H1 (cell line): ENCODE data around the gene GNB3. TPM values are rescaled to one million over a fixed set of nuclear protein-coding genes. Genes with fewer than 3 reads are reported as not detected.

Experiments used
- ASH2L ChIP-seq: fragments of 200-600, 300-600 bp; sonication (generic); IDR thresholded peaks from one replicate; pipeline ENCODE4 v1.7.1; 2017; ENCODE audit warnings: low read length
- CBX8 ChIP-seq: fragments of 300-800, 300-1000 bp; sonication (generic); IDR thresholded peaks from 2 replicates; pipeline ENCODE4 v1.7.1; 2016; ENCODE audit warnings: low read depth, low read length, borderline replicate concordance
- CHD1 ChIP-seq: IDR thresholded peaks from 2 replicates; pipeline ENCODE4 v1.6.1; 2012; ENCODE audit warnings: low read depth, low read length, improper control_type of control experiment
- FOSL1 ChIP-seq: IDR thresholded peaks from 2 replicates; pipeline ENCODE4 v1.6.1; 2011; ENCODE audit warnings: mild to moderate bottlenecking, low read depth, low read length, moderate library complexity; ENCODE audit not compliant: insufficient read depth
- KDM1A ChIP-seq: fragments of 200-600, 300-600 bp; sonication (generic); IDR thresholded peaks from 2 replicates; pipeline ENCODE4 v1.7.1; 2016; ENCODE audit warnings: mild to moderate bottlenecking, low read length, borderline replicate concordance
- KDM4A ChIP-seq: IDR thresholded peaks from one replicate; pipeline ENCODE4 v1.7.1; 2012; ENCODE audit warnings: low read depth, mild to moderate bottlenecking, moderate library complexity, low read length, inconsistent platforms; ENCODE audit not compliant: severe bottlenecking
- POLR2A ChIP-seq, 2 experiments: IDR thresholded peaks; 1 replicate in 1 of 2; 2 replicates in 1 of 2; pipeline ENCODE4 v1.6.1; 2011; ENCODE audit warnings: low read depth in 2 of 2, low read length in 2 of 2, mild to moderate bottlenecking in 2 of 2; ENCODE audit errors: control extremely low read depth in 1 of 2
- POLR2AphosphoS5 ChIP-seq: IDR thresholded peaks from 2 replicates; pipeline ENCODE4 v1.6.1; 2011; ENCODE audit warnings: low read depth, low read length
- POU5F1 ChIP-seq: IDR thresholded peaks from 2 replicates; pipeline ENCODE4 v1.6.1; 2011; ENCODE audit warnings: low read depth, mild to moderate bottlenecking, low read length, moderate library complexity
- RXRA ChIP-seq: IDR thresholded peaks from 2 replicates; pipeline ENCODE4 v1.6.1; 2011; ENCODE audit warnings: low read depth, mild to moderate bottlenecking, low read length, moderate library complexity; ENCODE audit not compliant: insufficient read depth
- polyA plus RNA-seq, 7 experiments: library from polyadenylated mRNA; depleted of rRNA in 3 of 7; stranded (reverse) in 5 of 7; unstranded in 2 of 7; fragments of >200 nt in 5 of 7; fragments of 200-250 nt in 2 of 7; gene quantifications; 1 replicate in 5 of 7; 2 replicates in 1 of 7; 4 replicates in 1 of 7; pipeline versions ENCODE4 v1.2.1 to v1.2.3, GENCODE V29; 2011 to 2013; ENCODE audit warnings: missing spikeins in 2 of 7, mixed read lengths in 2 of 7
- total RNA-seq: library from RNA; stranded (reverse); fragmentation: NEBNext Ultra II Directional; extraction: Animal tissue kit (Norgen Biotek cat#: 25700); gene quantifications from 2 replicates; pipeline ENCODE4 v1.2.1, GENCODE V29; 2021
- TF ChIP-seq, protein P1 (sequence below): fragments of 300-600 bp; sonication (generic); IDR thresholded peaks from 2 replicates; pipeline ENCODE4 v1.7.1; 2012; ENCODE audit warnings: low read length, moderate library complexity, mild to moderate bottlenecking, inconsistent platforms; ENCODE audit not compliant: insufficient replicate concordance

GNB3 gene
- total and polyA plus RNA-seq, 2 of the 8 experiments (the other 6 are each of a cell fraction or from before 2014, with no cell fraction given) = 9.9 TPM

- TF ChIP-seq, protein P1, sequence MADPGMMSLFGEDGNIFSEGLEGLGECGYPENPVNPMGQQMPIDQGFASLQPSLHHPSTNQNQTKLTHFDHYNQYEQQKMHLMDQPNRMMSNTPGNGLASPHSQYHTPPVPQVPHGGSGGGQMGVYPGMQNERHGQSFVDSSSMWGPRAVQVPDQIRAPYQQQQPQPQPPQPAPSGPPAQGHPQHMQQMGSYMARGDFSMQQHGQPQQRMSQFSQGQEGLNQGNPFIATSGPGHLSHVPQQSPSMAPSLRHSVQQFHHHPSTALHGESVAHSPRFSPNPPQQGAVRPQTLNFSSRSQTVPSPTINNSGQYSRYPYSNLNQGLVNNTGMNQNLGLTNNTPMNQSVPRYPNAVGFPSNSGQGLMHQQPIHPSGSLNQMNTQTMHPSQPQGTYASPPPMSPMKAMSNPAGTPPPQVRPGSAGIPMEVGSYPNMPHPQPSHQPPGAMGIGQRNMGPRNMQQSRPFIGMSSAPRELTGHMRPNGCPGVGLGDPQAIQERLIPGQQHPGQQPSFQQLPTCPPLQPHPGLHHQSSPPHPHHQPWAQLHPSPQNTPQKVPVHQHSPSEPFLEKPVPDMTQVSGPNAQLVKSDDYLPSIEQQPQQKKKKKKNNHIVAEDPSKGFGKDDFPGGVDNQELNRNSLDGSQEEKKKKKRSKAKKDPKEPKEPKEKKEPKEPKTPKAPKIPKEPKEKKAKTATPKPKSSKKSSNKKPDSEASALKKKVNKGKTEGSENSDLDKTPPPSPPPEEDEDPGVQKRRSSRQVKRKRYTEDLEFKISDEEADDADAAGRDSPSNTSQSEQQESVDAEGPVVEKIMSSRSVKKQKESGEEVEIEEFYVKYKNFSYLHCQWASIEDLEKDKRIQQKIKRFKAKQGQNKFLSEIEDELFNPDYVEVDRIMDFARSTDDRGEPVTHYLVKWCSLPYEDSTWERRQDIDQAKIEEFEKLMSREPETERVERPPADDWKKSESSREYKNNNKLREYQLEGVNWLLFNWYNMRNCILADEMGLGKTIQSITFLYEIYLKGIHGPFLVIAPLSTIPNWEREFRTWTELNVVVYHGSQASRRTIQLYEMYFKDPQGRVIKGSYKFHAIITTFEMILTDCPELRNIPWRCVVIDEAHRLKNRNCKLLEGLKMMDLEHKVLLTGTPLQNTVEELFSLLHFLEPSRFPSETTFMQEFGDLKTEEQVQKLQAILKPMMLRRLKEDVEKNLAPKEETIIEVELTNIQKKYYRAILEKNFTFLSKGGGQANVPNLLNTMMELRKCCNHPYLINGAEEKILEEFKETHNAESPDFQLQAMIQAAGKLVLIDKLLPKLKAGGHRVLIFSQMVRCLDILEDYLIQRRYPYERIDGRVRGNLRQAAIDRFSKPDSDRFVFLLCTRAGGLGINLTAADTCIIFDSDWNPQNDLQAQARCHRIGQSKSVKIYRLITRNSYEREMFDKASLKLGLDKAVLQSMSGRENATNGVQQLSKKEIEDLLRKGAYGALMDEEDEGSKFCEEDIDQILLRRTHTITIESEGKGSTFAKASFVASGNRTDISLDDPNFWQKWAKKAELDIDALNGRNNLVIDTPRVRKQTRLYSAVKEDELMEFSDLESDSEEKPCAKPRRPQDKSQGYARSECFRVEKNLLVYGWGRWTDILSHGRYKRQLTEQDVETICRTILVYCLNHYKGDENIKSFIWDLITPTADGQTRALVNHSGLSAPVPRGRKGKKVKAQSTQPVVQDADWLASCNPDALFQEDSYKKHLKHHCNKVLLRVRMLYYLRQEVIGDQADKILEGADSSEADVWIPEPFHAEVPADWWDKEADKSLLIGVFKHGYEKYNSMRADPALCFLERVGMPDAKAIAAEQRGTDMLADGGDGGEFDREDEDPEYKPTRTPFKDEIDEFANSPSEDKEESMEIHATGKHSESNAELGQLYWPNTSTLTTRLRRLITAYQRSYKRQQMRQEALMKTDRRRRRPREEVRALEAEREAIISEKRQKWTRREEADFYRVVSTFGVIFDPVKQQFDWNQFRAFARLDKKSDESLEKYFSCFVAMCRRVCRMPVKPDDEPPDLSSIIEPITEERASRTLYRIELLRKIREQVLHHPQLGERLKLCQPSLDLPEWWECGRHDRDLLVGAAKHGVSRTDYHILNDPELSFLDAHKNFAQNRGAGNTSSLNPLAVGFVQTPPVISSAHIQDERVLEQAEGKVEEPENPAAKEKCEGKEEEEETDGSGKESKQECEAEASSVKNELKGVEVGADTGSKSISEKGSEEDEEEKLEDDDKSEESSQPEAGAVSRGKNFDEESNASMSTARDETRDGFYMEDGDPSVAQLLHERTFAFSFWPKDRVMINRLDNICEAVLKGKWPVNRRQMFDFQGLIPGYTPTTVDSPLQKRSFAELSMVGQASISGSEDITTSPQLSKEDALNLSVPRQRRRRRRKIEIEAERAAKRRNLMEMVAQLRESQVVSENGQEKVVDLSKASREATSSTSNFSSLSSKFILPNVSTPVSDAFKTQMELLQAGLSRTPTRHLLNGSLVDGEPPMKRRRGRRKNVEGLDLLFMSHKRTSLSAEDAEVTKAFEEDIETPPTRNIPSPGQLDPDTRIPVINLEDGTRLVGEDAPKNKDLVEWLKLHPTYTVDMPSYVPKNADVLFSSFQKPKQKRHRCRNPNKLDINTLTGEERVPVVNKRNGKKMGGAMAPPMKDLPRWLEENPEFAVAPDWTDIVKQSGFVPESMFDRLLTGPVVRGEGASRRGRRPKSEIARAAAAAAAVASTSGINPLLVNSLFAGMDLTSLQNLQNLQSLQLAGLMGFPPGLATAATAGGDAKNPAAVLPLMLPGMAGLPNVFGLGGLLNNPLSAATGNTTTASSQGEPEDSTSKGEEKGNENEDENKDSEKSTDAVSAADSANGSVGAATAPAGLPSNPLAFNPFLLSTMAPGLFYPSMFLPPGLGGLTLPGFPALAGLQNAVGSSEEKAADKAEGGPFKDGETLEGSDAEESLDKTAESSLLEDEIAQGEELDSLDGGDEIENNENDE = no peak
- no peak for TF ChIP-seq RXRA
- TF ChIP-seq CBX8 = no peak
- no peak for TF ChIP-seq POU5F1
- no peak for TF ChIP-seq KDM1A
- TF ChIP-seq POLR2A (IDR thresholded peaks at IDR 0.05; ENCODE audit: control extremely low read depth in 1 of 2, low read depth in 2 of 2, low read length in 2 of 2) = peak; percentile 71 to 84
- TF ChIP-seq FOSL1 = no peak
- TF ChIP-seq KDM4A = peak; percentile 41
- TF ChIP-seq ASH2L = no peak
- TF ChIP-seq CHD1 = no peak
- TF ChIP-seq POLR2AphosphoS5 = peak; percentile 66; the same call in 1 of the 2 replicates
These were observed 50.3 kb downstream of the GNB3 start (continued) for GRCh38 chr12:6890789-6891645.
